ENCODE results near the gene DIP2A.

Gene DIP2A

GRCh38 chr21:46458315-46459023 lies at the start of gene DIP2A:
Gene DIP2A, plus strand, starts transcription at chr21:46458891. Its CDS starts 241 bp downstream, at chr21:46459132.
- DNase-seq = peak; percentile 94

- no peak for DNase-seq
These were observed 48.9 kb upstream of the DIP2A start for GRCh38 chr21:46409641-46410406.

- DNase-seq = no peak
These were observed 48.2 kb upstream of the DIP2A start for GRCh38 chr21:46410516-46410915.

GRCh38 chr21:46411236-46411635 lies 47.5 kb upstream of the DIP2A start:
- no peak for DNase-seq

GRCh38 chr21:46411691-46412090 lies 47.0 kb upstream of the DIP2A start:
- DNase-seq = no peak

GRCh38 chr21:46412521-46413364 lies 45.9 kb upstream of the DIP2A start:
- no peak for DNase-seq

- no peak for DNase-seq
These were observed 45.4 kb upstream of the DIP2A start for GRCh38 chr21:46413365-46413696.

GRCh38 chr21:46414965-46415275 lies 43.8 kb upstream of the DIP2A start:
- DNase-seq = no peak

GRCh38 chr21:46416551-46416950 lies 42.1 kb upstream of the DIP2A start:
- no peak for DNase-seq

GRCh38 chr21:46418265-46418946 lies 40.3 kb upstream of the DIP2A start:
- DNase-seq = no peak

GRCh38 chr21:46420241-46421190 lies 38.2 kb upstream of the DIP2A start:
- DNase-seq = no peak

- DNase-seq = no peak
These were observed 37.4 kb upstream of the DIP2A start for GRCh38 chr21:46421191-46421750.

GRCh38 chr21:46421756-46422555 lies 36.7 kb upstream of the DIP2A start:
- DNase-seq = no peak

- no peak for DNase-seq
These were observed 36.0 kb upstream of the DIP2A start for GRCh38 chr21:46422636-46423241.

GRCh38 chr21:46423546-46424038 lies 35.1 kb upstream of the DIP2A start:
- no peak for DNase-seq

- DNase-seq = peak; percentile 9
These were observed 34.6 kb upstream of the DIP2A start for GRCh38 chr21:46424039-46424591.

GRCh38 chr21:46424621-46425020 lies 34.1 kb upstream of the DIP2A start:
- no peak for DNase-seq

- no peak for DNase-seq
These were observed 33.6 kb upstream of the DIP2A start for GRCh38 chr21:46425041-46425440.

- DNase-seq = peak; percentile 37
These were observed 33.1 kb upstream of the DIP2A start for GRCh38 chr21:46425571-46425970.
